GM10248 (cell line): Measurements from ENCODE around the gene GDF9.

Experiments
- CTCF ChIA-PET: fragments of 300-600 bp; sonication (Branson Sonifier 250); formaldehyde crosslinking; extraction: SDS; loops from one replicate; lab custom pipeline; 2021; ENCODE audit warnings: antibody characterized with exemption; lab: Yijun Ruan, JAX
- POLR2A ChIA-PET: fragments of 350-650 bp; sonication (Branson Sonifier 250); formaldehyde crosslinking; extraction: SDS; loops from one replicate; lab custom pipeline; 2020; ENCODE audit warnings: antibody characterized with exemption; lab: Yijun Ruan, JAX
- DNase-seq: peaks from one replicate; pipeline ENCODE4 v3.0.0; 2012; ENCODE audit errors: extremely low spot score
- TF ChIP-seq, protein P1 (sequence below): IDR thresholded peaks from 2 replicates; pipeline ENCODE4 v1.5.1; 2012; ENCODE audit warnings: mild to moderate bottlenecking, low read depth; ENCODE audit errors: extremely low read depth, missing control alignments, control extremely low read depth

The GDF9 gene

DNA sequence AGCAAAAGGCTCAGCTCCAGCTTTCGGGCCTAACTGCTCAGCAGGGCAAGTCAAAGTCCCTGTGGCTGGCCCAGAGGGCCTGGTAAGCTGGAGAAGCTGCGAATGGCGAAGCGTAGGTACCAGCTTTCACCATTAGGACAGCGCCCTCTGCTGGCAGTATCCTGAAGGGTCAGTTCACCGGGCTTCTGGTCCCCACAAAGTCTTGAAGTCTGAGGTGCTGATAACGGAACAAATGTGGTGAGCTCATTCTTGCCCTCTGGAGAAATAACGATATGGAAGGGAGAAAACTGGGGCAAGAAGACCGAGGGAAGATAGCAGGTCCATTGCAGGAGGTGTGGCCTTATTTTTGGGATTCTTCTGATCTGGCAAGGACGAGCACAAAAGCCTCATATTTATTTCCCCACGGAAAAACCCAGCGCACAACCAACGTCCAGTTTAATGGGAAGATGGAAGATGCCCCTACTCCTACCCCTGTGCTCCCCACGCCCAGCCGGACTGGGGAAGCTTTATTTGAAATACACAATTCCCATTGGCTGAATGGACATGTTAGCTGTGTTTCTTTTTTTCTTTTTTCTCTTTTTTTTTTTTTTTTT is 46.0 kb downstream of the GDF9 start:
- TF ChIP-seq, protein P1, sequence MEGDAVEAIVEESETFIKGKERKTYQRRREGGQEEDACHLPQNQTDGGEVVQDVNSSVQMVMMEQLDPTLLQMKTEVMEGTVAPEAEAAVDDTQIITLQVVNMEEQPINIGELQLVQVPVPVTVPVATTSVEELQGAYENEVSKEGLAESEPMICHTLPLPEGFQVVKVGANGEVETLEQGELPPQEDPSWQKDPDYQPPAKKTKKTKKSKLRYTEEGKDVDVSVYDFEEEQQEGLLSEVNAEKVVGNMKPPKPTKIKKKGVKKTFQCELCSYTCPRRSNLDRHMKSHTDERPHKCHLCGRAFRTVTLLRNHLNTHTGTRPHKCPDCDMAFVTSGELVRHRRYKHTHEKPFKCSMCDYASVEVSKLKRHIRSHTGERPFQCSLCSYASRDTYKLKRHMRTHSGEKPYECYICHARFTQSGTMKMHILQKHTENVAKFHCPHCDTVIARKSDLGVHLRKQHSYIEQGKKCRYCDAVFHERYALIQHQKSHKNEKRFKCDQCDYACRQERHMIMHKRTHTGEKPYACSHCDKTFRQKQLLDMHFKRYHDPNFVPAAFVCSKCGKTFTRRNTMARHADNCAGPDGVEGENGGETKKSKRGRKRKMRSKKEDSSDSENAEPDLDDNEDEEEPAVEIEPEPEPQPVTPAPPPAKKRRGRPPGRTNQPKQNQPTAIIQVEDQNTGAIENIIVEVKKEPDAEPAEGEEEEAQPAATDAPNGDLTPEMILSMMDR, result peak; percentile 88
- peak; percentile 90 for DNase-seq
- CTCF ChIA-PET, result interaction anchor here (0.6 to 9.3 kb wide), 83 partner anchors 11 to 451 kb away, joined by 3 to 98 read pairs (median 5); partner anchors contain the start of genes CCNI2, IL4, IRF1 and KIF3A
- POLR2A ChIA-PET, result interaction anchor here (0.6 to 1.0 kb wide), 3 partner anchors 9 to 330 kb away, joined by 3 to 4 read pairs (median 3); partner anchors contain the start of genes CCNI2 and IRF1

DNA sequence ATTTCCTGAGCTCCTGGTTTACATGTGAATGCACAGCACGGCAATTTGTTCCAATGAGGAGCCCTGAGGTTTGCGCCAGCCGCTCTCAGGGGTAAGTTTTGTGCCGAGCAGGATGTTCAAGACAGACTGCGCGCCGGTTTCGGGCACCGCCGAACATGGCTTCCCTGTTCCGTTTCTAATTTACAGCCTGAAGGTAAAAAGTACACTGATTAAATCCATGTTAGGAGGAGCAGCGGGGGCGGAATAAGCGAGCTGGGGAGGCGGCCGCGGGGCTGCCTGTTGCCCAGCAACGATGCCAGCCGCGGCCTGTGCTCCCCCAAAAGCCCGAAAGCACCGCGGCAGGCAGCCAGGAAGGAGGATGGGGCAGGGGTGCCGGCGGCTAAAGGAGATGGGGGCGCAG is 46.8 kb downstream of the GDF9 start:
- DNase-seq, result no peak
- ChIA-PET POLR2A (interaction anchor here (0.6 to 1.0 kb wide), 2 partner anchors 10 to 329 kb away, joined by 3 read pairs; partner anchors contain the start of gene IRF1), CTCF (interaction anchor here (0.6 to 9.3 kb wide), 65 partner anchors 10 to 450 kb away, joined by 3 to 98 read pairs (median 6); partner anchors contain the start of genes CCNI2, IL4, IRF1 and KIF3A)
- TF ChIP-seq, protein P1, result no peak

DNA sequence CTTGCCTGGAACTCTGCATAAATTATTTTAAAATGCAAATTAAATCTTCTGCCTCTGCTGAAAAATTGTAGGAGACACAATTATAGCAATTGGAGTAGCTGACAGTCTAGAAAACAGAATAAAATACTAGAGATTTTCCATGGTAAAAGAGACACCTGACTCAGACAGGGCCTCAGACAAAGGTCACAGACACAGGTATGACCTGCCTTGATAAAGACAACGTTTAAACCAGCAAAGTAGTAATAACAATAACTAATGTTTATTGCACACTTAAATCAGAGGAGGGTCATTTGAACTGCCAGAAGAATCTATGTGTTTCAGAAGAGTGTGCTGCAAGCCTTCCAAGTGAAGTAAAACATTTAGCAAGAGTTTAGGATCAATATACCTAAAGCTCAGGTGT is 49.3 kb downstream of the GDF9 start:
- ChIA-PET CTCF (interaction anchor here (0.6 to 9.3 kb wide), 15 partner anchors 9 to 429 kb away, joined by 3 to 98 read pairs (median 5); partner anchors contain the start of gene SHROOM1), POLR2A (interaction anchor here (1.5 kb wide), 1 partner anchor 326 kb away, joined by 3 read pairs; the partner anchor contains the start of gene IRF1)
- TF ChIP-seq, protein P1, result no peak
- DNase-seq, result no peak

DNA sequence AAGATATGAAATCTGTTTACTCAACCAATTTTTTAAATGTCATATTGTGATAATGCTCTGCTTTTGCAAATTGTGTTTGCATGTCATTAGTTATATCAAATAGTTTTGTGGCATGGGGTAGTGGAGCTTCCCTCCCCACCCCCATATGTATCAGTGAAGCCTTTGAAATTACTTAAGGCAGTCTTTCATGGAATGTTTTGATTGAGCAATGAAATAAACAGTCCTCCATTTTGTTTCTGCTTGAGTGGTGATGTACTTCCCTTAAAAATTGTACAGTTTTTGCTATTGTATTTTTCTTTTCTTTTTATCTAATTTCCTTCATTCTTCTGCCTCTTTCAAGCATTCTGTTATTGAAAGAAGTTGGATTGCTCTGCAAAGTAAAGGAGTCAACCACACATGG is 49.7 kb downstream of the GDF9 start:
- ChIA-PET POLR2A (no interaction called here), CTCF (interaction anchor here (1.6 to 9.3 kb wide), 6 partner anchors 9 to 429 kb away, joined by 5 to 90 read pairs (median 26); no protein-coding TSS in a partner anchor)
- TF ChIP-seq, protein P1, result no peak
- DNase-seq, result no peak

DNA sequence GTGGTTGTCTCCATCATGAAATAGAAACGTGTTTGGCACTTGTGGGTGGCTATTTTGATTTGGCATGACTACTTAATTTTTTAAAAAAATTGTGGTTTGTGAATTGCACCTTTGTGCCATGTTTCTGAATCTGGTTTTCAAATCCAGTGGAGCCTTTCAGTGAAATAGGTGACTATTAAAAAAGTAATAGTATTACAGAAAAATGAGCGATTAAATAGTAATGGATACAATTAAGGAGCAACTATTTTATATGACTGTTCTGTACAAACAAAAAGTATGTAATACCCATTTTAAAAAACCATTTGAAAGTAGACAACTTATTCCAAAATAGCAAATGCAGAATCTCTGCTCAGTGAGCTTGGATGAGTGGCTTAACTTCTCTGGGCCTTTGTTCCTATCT is 50.2 kb downstream of the GDF9 start:
- DNase-seq, result no peak
- TF ChIP-seq, protein P1, result no peak
- ChIA-PET CTCF (interaction anchor here (1.5 to 9.3 kb wide), 7 partner anchors 7 to 395 kb away, joined by 3 to 90 read pairs (median 7); no protein-coding TSS in a partner anchor), POLR2A (no interaction called here)

DNA sequence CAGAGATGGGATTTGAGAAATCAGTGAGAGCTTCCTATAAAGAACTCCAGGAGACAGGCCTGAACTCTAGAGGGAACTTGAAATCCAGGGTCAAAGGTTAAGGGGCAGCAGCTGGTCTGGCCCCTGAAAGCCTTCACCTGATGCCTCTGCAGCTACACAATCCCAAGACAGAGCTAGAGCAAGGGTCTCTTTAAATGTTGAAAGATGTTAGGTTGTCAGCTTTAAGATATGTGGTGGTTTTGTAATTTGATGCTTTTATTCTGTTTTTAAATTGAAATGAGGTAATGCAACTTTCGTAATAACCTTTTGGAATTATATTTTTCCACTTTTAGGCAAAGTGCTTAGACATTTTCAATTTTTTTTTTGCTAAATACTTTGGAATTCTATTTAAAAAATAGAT is 50.8 kb downstream of the GDF9 start:
- no peak for DNase-seq
- TF ChIP-seq, protein P1, result no peak
- ChIA-PET CTCF (interaction anchor here (0.7 to 3.8 kb wide), 8 partner anchors 8 to 429 kb away, joined by 3 to 22 read pairs (median 4); no protein-coding TSS in a partner anchor), POLR2A (no interaction called here)
